ENCODE results near the gene DCAF5.

DCAF5 gene

GRCh38 chr14:69046476-69046860, 106.5 kb downstream of the DCAF5 start:
- Histone ChIP-seq H3K4me3 (ENCODE audit: low read length) (no peak overlapping the region), H3K4me1 (ENCODE audit: insufficient read depth, low read length) (peaks cover 30% of the 10 kb centered on the region)

GRCh38 chr14:69045857-69046475, 107.0 kb downstream of the DCAF5 start:
- H3K36me3 ChIP-seq (ENCODE audit: insufficient read depth, low read length) = no peaks in the 10 kb centered on the region
- H2AFZ ChIP-seq (ENCODE audit: low read depth, low read length) = no peak overlapping the region
- H3K4me3 ChIP-seq (ENCODE audit: low read length) = no peak overlapping the region
- no peaks in the 10 kb centered on the region for H3K9me3 ChIP-seq (ENCODE audit: low read length)
- no peaks in the 10 kb centered on the region for H3K27me3 ChIP-seq (ENCODE audit: insufficient read depth, low read length)
- H3K4me1 ChIP-seq (ENCODE audit: insufficient read depth, low read length) = peaks cover 25% of the 10 kb centered on the region

More at GRCh38 chr14:69046476-69046860, 106.5 kb downstream of the DCAF5 start:
- no peak overlapping the region for H2AFZ ChIP-seq (ENCODE audit: low read depth, low read length)
- H3K27me3 ChIP-seq (ENCODE audit: insufficient read depth, low read length) = no peaks in the 10 kb centered on the region
- no peaks in the 10 kb centered on the region for H3K9me3 ChIP-seq (ENCODE audit: low read length)
- H3K36me3 ChIP-seq (ENCODE audit: insufficient read depth, low read length) = no peaks in the 10 kb centered on the region

- Histone ChIP-seq H3K9me3 (ENCODE audit: low read length) (no peaks in the 10 kb centered on the region), H3K4me1 (ENCODE audit: insufficient read depth, low read length) (peaks cover 16% of the 10 kb centered on the region), H2AFZ (ENCODE audit: low read depth, low read length) (no peak overlapping the region), H3K27me3 (ENCODE audit: insufficient read depth, low read length) (no peaks in the 10 kb centered on the region), H3K36me3 (ENCODE audit: insufficient read depth, low read length) (no peaks in the 10 kb centered on the region), H3K4me3 (ENCODE audit: low read length) (no peak overlapping the region)
Measured at GRCh38 chr14:69044965-69045555, 107.9 kb downstream of the DCAF5 start.

- no peaks in the 10 kb centered on the region for H3K9me3 ChIP-seq (ENCODE audit: low read length)
- peaks cover 16% of the 10 kb centered on the region for H3K4me1 ChIP-seq (ENCODE audit: insufficient read depth, low read length)
- H2AFZ ChIP-seq (ENCODE audit: low read depth, low read length) = no peak overlapping the region
- no peak overlapping the region for H3K4me3 ChIP-seq (ENCODE audit: low read length)
- H3K36me3 ChIP-seq (ENCODE audit: insufficient read depth, low read length) = no peaks in the 10 kb centered on the region
- no peaks in the 10 kb centered on the region for H3K27me3 ChIP-seq (ENCODE audit: insufficient read depth, low read length)
Measured at GRCh38 chr14:69044296-69044695, 108.6 kb downstream of the DCAF5 start.

GRCh38 chr14:69043596-69044260, 109.2 kb downstream of the DCAF5 start:
- H3K4me3 ChIP-seq (ENCODE audit: low read length) = no peak overlapping the region
- no peaks in the 10 kb centered on the region for H3K27me3 ChIP-seq (ENCODE audit: insufficient read depth, low read length)
- H3K9me3 ChIP-seq (ENCODE audit: low read length) = no peaks in the 10 kb centered on the region
- H2AFZ ChIP-seq (ENCODE audit: low read depth, low read length) = no peak overlapping the region
- H3K4me1 ChIP-seq (ENCODE audit: insufficient read depth, low read length) = peaks cover 16% of the 10 kb centered on the region
- H3K36me3 ChIP-seq (ENCODE audit: insufficient read depth, low read length) = no peaks in the 10 kb centered on the region

GRCh38 chr14:69042787-69043444, 110.0 kb downstream of the DCAF5 start:
- Histone ChIP-seq H3K4me3 (ENCODE audit: low read length) (no peak overlapping the region), H3K4me1 (ENCODE audit: insufficient read depth, low read length) (peaks cover 16% of the 10 kb centered on the region), H3K27me3 (ENCODE audit: insufficient read depth, low read length) (no peaks in the 10 kb centered on the region), H3K9me3 (ENCODE audit: low read length) (no peaks in the 10 kb centered on the region), H3K36me3 (ENCODE audit: insufficient read depth, low read length) (no peaks in the 10 kb centered on the region), H2AFZ (ENCODE audit: low read depth, low read length) (no peak overlapping the region)

- H3K27me3 ChIP-seq (ENCODE audit: insufficient read depth, low read length) = no peaks in the 10 kb centered on the region
- peaks cover 16% of the 10 kb centered on the region for H3K4me1 ChIP-seq (ENCODE audit: insufficient read depth, low read length)
- H3K4me3 ChIP-seq (ENCODE audit: low read length) = no peak overlapping the region
- H3K9me3 ChIP-seq (ENCODE audit: low read length) = no peaks in the 10 kb centered on the region
- H2AFZ ChIP-seq (ENCODE audit: low read depth, low read length) = no peak overlapping the region
- H3K36me3 ChIP-seq (ENCODE audit: insufficient read depth, low read length) = no peaks in the 10 kb centered on the region
Measured at GRCh38 chr14:69042299-69042698, 110.6 kb downstream of the DCAF5 start.

- no peaks in the 10 kb centered on the region for H3K36me3 ChIP-seq (ENCODE audit: insufficient read depth, low read length)
- H3K4me1 ChIP-seq (ENCODE audit: insufficient read depth, low read length) = peaks cover 17% of the 10 kb centered on the region
- no peak overlapping the region for H2AFZ ChIP-seq (ENCODE audit: low read depth, low read length)
Measured at GRCh38 chr14:69041783-69042182, 111.1 kb downstream of the DCAF5 start.

GRCh38 chr14:69040353-69040752, 112.6 kb downstream of the DCAF5 start:
- no peaks in the 10 kb centered on the region for H3K9me3 ChIP-seq (ENCODE audit: low read length)
- H3K4me1 ChIP-seq (ENCODE audit: insufficient read depth, low read length) = peaks cover 13% of the 10 kb centered on the region
- H3K36me3 ChIP-seq (ENCODE audit: insufficient read depth, low read length) = no peaks in the 10 kb centered on the region
- no peak overlapping the region for H2AFZ ChIP-seq (ENCODE audit: low read depth, low read length)
- no peak overlapping the region for H3K4me3 ChIP-seq (ENCODE audit: low read length)
- H3K27me3 ChIP-seq (ENCODE audit: insufficient read depth, low read length) = no peaks in the 10 kb centered on the region

More at GRCh38 chr14:69041783-69042182, 111.1 kb downstream of the DCAF5 start:
- H3K4me3 ChIP-seq (ENCODE audit: low read length) = no peak overlapping the region
- H3K27me3 ChIP-seq (ENCODE audit: insufficient read depth, low read length) = no peaks in the 10 kb centered on the region
- no peaks in the 10 kb centered on the region for H3K9me3 ChIP-seq (ENCODE audit: low read length)

- Histone ChIP-seq H3K36me3 (ENCODE audit: insufficient read depth, low read length) (no peaks in the 10 kb centered on the region), H3K9me3 (ENCODE audit: low read length) (no peaks in the 10 kb centered on the region), H2AFZ (ENCODE audit: low read depth, low read length) (no peak overlapping the region), H3K4me1 (ENCODE audit: insufficient read depth, low read length) (peaks cover 17% of the 10 kb centered on the region), H3K27me3 (ENCODE audit: insufficient read depth, low read length) (no peaks in the 10 kb centered on the region), H3K4me3 (ENCODE audit: low read length) (no peak overlapping the region)
Measured at GRCh38 chr14:69039288-69039628, 113.7 kb downstream of the DCAF5 start.

- Histone ChIP-seq H3K9me3 (ENCODE audit: low read length) (no peaks in the 10 kb centered on the region), H2AFZ (ENCODE audit: low read depth, low read length) (no peak overlapping the region), H3K4me3 (ENCODE audit: low read length) (no peak overlapping the region), H3K4me1 (ENCODE audit: insufficient read depth, low read length) (peaks cover 17% of the 10 kb centered on the region), H3K27me3 (ENCODE audit: insufficient read depth, low read length) (no peaks in the 10 kb centered on the region), H3K36me3 (ENCODE audit: insufficient read depth, low read length) (no peaks in the 10 kb centered on the region)
Measured at GRCh38 chr14:69038455-69039287, 114.2 kb downstream of the DCAF5 start.

- Histone ChIP-seq H3K9me3 (ENCODE audit: low read length) (no peaks in the 10 kb centered on the region), H2AFZ (ENCODE audit: low read depth, low read length) (no peak overlapping the region), H3K36me3 (ENCODE audit: insufficient read depth, low read length) (no peaks in the 10 kb centered on the region), H3K4me3 (ENCODE audit: low read length) (no peak overlapping the region), H3K4me1 (ENCODE audit: insufficient read depth, low read length) (peaks cover 17% of the 10 kb centered on the region), H3K27me3 (ENCODE audit: insufficient read depth, low read length) (no peaks in the 10 kb centered on the region)
Measured at GRCh38 chr14:69037790-69038454, 115.0 kb downstream of the DCAF5 start.

All from neuron (in vitro differentiated cells).